Stimulated activated CD8-positive, alpha-beta memory T cell treated with anti-CD3 and anti-CD28 coated beads, Interleukin-15, amount 100 ng/mL, for 4 hours (primary cell): ENCODE results near the gene TP73.

Experiments used
- DNase-seq, 2 donors: peaks; one replicate each; pipeline ENCODE4 v3.0.0-alpha.2; 2020; ENCODE audit warnings: low read depth in 2 of 2

The TP73 gene

DNA sequence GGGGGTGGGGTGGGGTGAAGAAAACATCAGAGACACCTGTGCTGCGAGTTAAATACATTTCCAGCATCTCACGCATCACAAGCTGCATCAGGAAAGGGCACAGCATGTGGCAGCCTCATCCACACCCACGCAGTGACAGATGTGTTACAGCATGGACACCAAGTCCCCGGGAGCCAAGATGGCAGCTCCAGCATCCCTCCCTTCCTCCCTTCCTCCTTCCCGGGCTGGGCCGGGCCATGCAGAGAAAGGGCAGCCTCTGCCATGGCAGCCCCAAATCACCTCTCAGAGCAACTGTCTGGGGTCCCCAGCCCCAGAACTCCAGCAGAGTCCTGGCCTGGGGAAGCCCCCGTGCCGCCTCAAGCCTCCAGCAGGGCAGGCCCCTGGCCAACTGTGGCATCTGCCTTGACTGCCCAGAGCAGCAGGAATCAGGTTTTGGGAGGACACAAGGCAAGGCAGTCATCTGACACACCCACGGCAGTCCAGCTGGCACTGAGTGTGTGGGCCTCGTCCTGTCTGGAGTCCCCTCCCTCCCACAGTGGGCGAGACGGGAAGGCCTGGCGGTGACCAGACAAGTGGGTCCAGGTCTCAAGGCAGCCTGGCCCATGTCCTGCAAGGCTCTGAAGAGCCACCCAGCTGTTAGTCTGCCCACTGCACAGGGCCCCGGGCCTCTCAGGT is 126.4 kb downstream of the TP73 start:
- DNase-seq = no peak

- DNase-seq = no peak
Observed at GRCh38 chr1:3779265-3779911, 127.1 kb downstream of the TP73 start.

GRCh38 chr1:3779912-3780416 is 127.6 kb downstream of the TP73 start:
- no peak for DNase-seq

DNA sequence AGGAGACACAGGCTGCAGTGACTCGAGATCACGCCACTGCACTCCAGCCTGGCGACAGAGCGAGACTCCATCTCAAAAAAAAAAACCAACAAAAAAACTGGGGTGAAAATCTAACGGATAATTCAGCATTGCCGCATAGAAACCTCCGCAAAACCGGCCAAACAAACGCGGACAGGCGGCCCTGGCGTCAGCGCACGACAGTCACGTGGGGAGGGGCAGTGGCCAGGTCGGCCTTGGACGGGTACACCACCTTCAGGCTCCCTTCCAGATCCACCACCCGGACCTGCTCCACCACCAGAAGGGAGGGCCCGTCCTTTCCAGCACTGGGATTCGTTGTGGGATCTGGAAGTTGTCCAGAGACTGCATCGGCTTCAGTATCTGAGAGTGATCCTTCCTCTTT is 128.6 kb downstream of the TP73 start:
- no peak for DNase-seq

- DNase-seq = no peak
Observed at GRCh38 chr1:3783651-3784474, 131.5 kb downstream of the TP73 start.

DNA sequence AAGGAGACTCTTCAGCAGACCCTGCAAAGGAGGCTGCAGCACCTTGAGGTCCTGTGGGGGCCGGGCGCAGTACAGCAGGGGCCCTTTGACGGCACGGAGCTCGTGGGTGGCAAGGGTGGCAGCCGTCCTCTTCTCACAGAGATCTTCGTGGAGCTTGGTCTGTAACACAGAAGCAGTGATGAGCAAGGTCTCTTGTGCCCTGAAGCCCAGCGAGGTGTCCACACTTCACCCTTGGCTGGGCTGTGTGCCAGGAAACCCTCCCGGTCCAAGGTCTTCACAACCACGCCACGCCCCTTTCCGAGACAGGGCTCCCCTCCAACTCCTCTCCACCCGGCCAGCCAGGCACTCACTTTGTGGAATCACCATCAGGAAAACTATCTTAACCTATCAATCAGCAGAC is 132.7 kb downstream of the TP73 start:
- DNase-seq = no peak

- DNase-seq = no peak
Observed at GRCh38 chr1:3785456-3786157, 133.3 kb downstream of the TP73 start.
